Keratinocyte (primary cell): ENCODE measurements around the gene GDF2. TPM values are rescaled to one million over a fixed set of nuclear protein-coding genes. Genes with fewer than 3 reads are reported as not detected.

ENCODE experiments used
- DNase-seq: peaks from one replicate; pipeline ENCODE4 v3.0.0-alpha.2; 2011; ENCODE audit warnings: low read depth, missing footprints, low spot score
- FAIRE-seq: peaks from 2 replicates; lab custom pipeline; 2011; peaks lifted over from hg19 to GRCh38; lab: Jason Lieb, UNC
- H2AFZ ChIP-seq: 2 replicates; pipeline ENCODE4 v1.6.0; 2012; ENCODE audit warnings: low read length, control low read depth, inconsistent platforms; ENCODE audit not compliant: control insufficient read depth
- H3K27ac ChIP-seq: 2 replicates; pipeline ENCODE4 v1.5.1; 2011; ENCODE audit warnings: low read length; ENCODE audit not compliant: control insufficient read depth, insufficient read depth
- H3K27me3 ChIP-seq: 3 replicates; pipeline ENCODE4 v1.6.0; 2011; ENCODE audit warnings: low read length; ENCODE audit not compliant: control insufficient read depth, insufficient read depth; ENCODE audit errors: extremely low read depth
- H3K36me3 ChIP-seq, 2 experiments: 2 replicates in 1 of 2; 3 replicates in 1 of 2; pipeline ENCODE4 v1.5.1; 2011; ENCODE audit warnings: low read length in 2 of 2, mild to moderate bottlenecking in 1 of 2; ENCODE audit not compliant: control insufficient read depth in 2 of 2, insufficient read depth in 2 of 2; ENCODE audit errors: extremely low read depth in 1 of 2
- H3K4me1 ChIP-seq: 3 replicates; pipeline ENCODE4 v1.5.1; 2011; ENCODE audit warnings: low read length; ENCODE audit not compliant: control insufficient read depth, insufficient read depth; ENCODE audit errors: extremely low read depth
- H3K4me2 ChIP-seq: 3 replicates; pipeline ENCODE4 v1.6.0; 2011; ENCODE audit warnings: low read depth, low read length; ENCODE audit not compliant: control insufficient read depth, insufficient read depth; ENCODE audit errors: extremely low read depth
- H3K4me3 ChIP-seq, 3 experiments: fragments of 200-600 bp in 1 of 3; sonication (generic) in 1 of 3; 2 replicates in 2 of 3; 3 replicates in 1 of 3; pipeline ENCODE4 v1.5.1; 2011 to 2016; ENCODE audit warnings: low read length in 3 of 3, mild to moderate bottlenecking in 3 of 3, control low read depth in 2 of 3, inconsistent platforms in 1 of 3, low read depth in 1 of 3, mixed read lengths in 1 of 3, mixed run types in 1 of 3, moderate library complexity in 1 of 3; ENCODE audit not compliant: control insufficient read depth in 2 of 3, insufficient read depth in 2 of 3; ENCODE audit errors: extremely low read depth in 1 of 3
- H3K79me2 ChIP-seq: 2 replicates; pipeline ENCODE4 v1.6.0; 2012; ENCODE audit warnings: low read length; ENCODE audit not compliant: control insufficient read depth, insufficient read depth
- H3K9ac ChIP-seq: 3 replicates; pipeline ENCODE4 v1.6.0; 2011; ENCODE audit warnings: low read length; ENCODE audit not compliant: control insufficient read depth, insufficient read depth; ENCODE audit errors: extremely low read depth
- H3K9me1 ChIP-seq: 3 replicates; pipeline ENCODE4 v1.6.0; 2011; ENCODE audit warnings: low read length; ENCODE audit not compliant: control insufficient read depth, insufficient read depth; ENCODE audit errors: extremely low read depth
- H3K9me3 ChIP-seq: 2 replicates; pipeline ENCODE4 v1.5.1; 2012; ENCODE audit warnings: low read depth, low read length; ENCODE audit not compliant: control insufficient read depth
- H4K20me1 ChIP-seq: 3 replicates; pipeline ENCODE4 v1.6.0; 2011; ENCODE audit warnings: low read length; ENCODE audit not compliant: control insufficient read depth, insufficient read depth; ENCODE audit errors: extremely low read depth
- EZH2 ChIP-seq: IDR thresholded peaks from one replicate; pipeline ENCODE4 v1.6.1; 2012; ENCODE audit warnings: inconsistent platforms, mild to moderate bottlenecking, low read length, moderate library complexity
- dilution Hi-C: fragments of 300-500 bp; cut with MboI; formaldehyde crosslinking; loops from one replicate; pipeline ENCODE4 v1.7.0; 2020; ENCODE audit warnings: low sequenced_read_pairs; ENCODE audit not compliant: extremely low pct_ligation_motif_present
- polyA plus RNA-seq, 5 experiments: library from polyadenylated mRNA; depleted of rRNA in 3 of 5; stranded (reverse) in 3 of 5; stranded (forward) in 1 of 5; unstranded in 1 of 5; fragments of >200 nt; gene quantifications; 1 replicate in 1 of 5; 2 replicates in 3 of 5; 3 replicates in 1 of 5; pipeline versions ENCODE4 v1.2.1 to v1.2.3, GENCODE V29; 2011 to 2012; ENCODE audit warnings: missing spikeins in 2 of 5, low read depth in 1 of 5, low replicate concordance in 1 of 5
- TF ChIP-seq, protein P1 (sequence below), 3 experiments: IDR thresholded peaks in 1 of 3; conservative IDR thresholded peaks in 1 of 3; optimal IDR thresholded peaks in 1 of 3; 2 replicates in 2 of 3; 3 replicates in 1 of 3; pipeline versions ENCODE3 to v1.5.1; 2011; ENCODE audit warnings: low read length in 3 of 3, mild to moderate bottlenecking in 3 of 3, moderate library complexity in 2 of 3, control low read depth in 1 of 3, inconsistent platforms in 1 of 3; ENCODE audit not compliant: insufficient read depth in 2 of 3; ENCODE audit errors: extremely low read depth in 1 of 3

GDF2 gene
- polyA plus RNA-seq, 1 donor (not counting 4 experiments of a cell fraction or from before 2014, with no cell fraction given): not detected

DNA sequence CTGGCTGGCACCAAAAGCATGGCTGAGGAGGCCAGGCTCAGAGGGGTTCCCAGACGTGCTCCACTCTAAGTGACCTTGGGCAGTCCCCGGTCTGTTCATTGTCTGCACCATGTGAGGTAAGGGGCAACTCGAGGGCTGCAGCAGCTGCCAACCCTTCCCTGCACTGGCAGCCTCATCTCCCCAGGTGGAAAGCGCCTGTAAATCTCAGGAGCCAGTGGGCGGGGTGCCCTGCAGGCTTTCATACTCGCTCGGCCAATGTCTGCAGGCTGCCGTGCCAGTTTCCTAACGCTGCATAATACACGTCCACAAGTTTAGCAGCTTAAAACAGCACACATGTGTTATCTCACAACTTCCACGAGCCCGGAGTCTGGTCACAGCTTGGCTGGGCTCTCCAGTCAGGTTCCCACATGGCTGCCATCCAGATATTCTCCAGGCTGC is 34.9 kb upstream of the GDF2 start:
- FAIRE-seq (no peak), DNase-seq (no peak)
- Histone ChIP-seq H3K4me3 (no peak overlapping the region), H3K9me3 (no peaks in the 10 kb centered on the region), H2AFZ (no peak overlapping the region), H3K9ac (no peak overlapping the region), H3K9me1 (no peaks in the 10 kb centered on the region), H3K27me3 (peaks cover 35% of the 10 kb centered on the region), H3K36me3 (no peaks in the 10 kb centered on the region), H3K4me2 (no peak overlapping the region), H4K20me1 (no peaks in the 10 kb centered on the region), H3K27ac (no peak overlapping the region), H3K79me2 (no peaks in the 10 kb centered on the region), H3K4me1 (no peaks in the 10 kb centered on the region)
- no peak for TF ChIP-seq EZH2
- TF ChIP-seq, protein P1, sequence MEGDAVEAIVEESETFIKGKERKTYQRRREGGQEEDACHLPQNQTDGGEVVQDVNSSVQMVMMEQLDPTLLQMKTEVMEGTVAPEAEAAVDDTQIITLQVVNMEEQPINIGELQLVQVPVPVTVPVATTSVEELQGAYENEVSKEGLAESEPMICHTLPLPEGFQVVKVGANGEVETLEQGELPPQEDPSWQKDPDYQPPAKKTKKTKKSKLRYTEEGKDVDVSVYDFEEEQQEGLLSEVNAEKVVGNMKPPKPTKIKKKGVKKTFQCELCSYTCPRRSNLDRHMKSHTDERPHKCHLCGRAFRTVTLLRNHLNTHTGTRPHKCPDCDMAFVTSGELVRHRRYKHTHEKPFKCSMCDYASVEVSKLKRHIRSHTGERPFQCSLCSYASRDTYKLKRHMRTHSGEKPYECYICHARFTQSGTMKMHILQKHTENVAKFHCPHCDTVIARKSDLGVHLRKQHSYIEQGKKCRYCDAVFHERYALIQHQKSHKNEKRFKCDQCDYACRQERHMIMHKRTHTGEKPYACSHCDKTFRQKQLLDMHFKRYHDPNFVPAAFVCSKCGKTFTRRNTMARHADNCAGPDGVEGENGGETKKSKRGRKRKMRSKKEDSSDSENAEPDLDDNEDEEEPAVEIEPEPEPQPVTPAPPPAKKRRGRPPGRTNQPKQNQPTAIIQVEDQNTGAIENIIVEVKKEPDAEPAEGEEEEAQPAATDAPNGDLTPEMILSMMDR (optimal IDR thresholded peaks at IDR 0.05 in 1 of 3, IDR thresholded peaks at IDR 0.05 in 1 of 3, conservative IDR thresholded peaks at IDR 0.05 in 1 of 3; ENCODE audit: extremely low read depth in 1 of 3, insufficient read depth in 2 of 3, low read length in 3 of 3): no peak
- dilution Hi-C loops: no loop called here

DNA sequence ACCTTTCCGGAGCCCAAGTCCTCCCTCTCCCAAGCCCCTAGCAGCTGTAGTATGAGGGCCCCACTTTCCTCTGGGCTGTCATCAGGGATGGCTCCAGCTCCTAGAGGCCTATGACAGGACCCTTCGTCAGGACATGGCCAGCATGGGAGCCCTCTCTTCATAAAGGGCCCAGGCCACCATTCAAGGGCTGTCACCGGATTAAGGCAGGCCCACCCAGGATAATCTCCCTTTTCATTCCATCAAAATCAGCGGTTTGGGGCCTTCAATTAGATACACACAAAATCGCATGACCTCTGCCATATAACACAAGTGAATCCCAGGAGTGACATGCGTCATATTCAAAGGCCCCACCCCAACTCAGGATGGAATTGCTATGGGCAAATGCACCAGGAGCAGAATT is 34.4 kb upstream of the GDF2 start:
- no peak overlapping the region for H3K27ac ChIP-seq
- H4K20me1 ChIP-seq: no peaks in the 10 kb centered on the region
- H3K4me2 ChIP-seq: no peak overlapping the region
- no peaks in the 10 kb centered on the region for H3K4me1 ChIP-seq
- dilution Hi-C loops: no loop called here
- H3K79me2 ChIP-seq: no peaks in the 10 kb centered on the region
- DNase-seq: no peak
- no peaks in the 10 kb centered on the region for H3K36me3 ChIP-seq
- H2AFZ ChIP-seq: no peak overlapping the region
- H3K9ac ChIP-seq: no peak overlapping the region
- no peaks in the 10 kb centered on the region for H3K9me1 ChIP-seq
- no peaks in the 10 kb centered on the region for H3K9me3 ChIP-seq
- peaks cover 35% of the 10 kb centered on the region for H3K27me3 ChIP-seq
- H3K4me3 ChIP-seq: no peak overlapping the region
- no peak for TF ChIP-seq EZH2
- TF ChIP-seq, protein P1 (optimal IDR thresholded peaks at IDR 0.05 in 1 of 3, IDR thresholded peaks at IDR 0.05 in 1 of 3, conservative IDR thresholded peaks at IDR 0.05 in 1 of 3; ENCODE audit: extremely low read depth in 1 of 3, insufficient read depth in 2 of 3, low read length in 3 of 3): no peak
- FAIRE-seq: no peak
